Measurements from ENCODE around the gene FIG4. TPM values are rescaled to one million over a fixed set of nuclear protein-coding genes. Genes with fewer than 3 reads are reported as not detected.
A peak's percentile ranks its signal among the peaks of the same experiment; 100 is the strongest.
"Not testable (repeated sequence)": the region's sequence is repeated elsewhere in the genome, so short reads cannot be mapped to it uniquely, and the experiment has no call there.

FIG4 gene
- total and polyA plus RNA-seq, 2 experiments from 2014 or later: 8.8 to 11.5 TPM

- Histone ChIP-seq H3K9ac (no peak overlapping the region), H3K27me3 (replicated peaks; ENCODE audit: insufficient read depth) (no peaks in the 10 kb centered on the region), H2AFZ (no peak overlapping the region), H3F3A (ENCODE audit: insufficient read depth) (peaks cover 11% of the 10 kb centered on the region), H3K9me2 (ENCODE audit: insufficient read depth) (no peaks in the 10 kb centered on the region), H4K20me1 (ENCODE audit: insufficient read depth) (no peaks in the 10 kb centered on the region), H3K27ac (no peak overlapping the region), H3K4me2 (ENCODE audit: unreplicated experiment) (peak overlapping the region; percentile 33), H3K9me3 (ENCODE audit: low read depth) (no peaks in the 10 kb centered on the region), H3K36me3 (ENCODE audit: low read depth) (no peaks in the 10 kb centered on the region), H3K4me1 (ENCODE audit: insufficient read depth) (peaks cover 10% of the 10 kb centered on the region), H3K4me3 (no peak overlapping the region), H3K79me2 (ENCODE audit: insufficient read depth) (no peaks in the 10 kb centered on the region)
- no peak for TF ChIP-seq EZH2phosphoT487 (IDR thresholded peaks at IDR 0.05; ENCODE audit: insufficient read depth, low read depth)
- TF ChIP-seq EZH2 (IDR thresholded peaks at IDR 0.05; ENCODE audit: insufficient read depth, poor library complexity, severe bottlenecking): no peak
- 27 to 45% methylated on average over 1 of the region's 1 CpG for WGBS, 2 experiments (ENCODE audit: low coverage in 1 of 2, low lambda C conversion rate in 2 of 2, missing lambda C conversion rate in 2 of 2)
- DNase-seq: peak; percentile 42
- in situ Hi-C loops (cut with MboI): no loop called here
Observed at GRCh38 chr6:109672175-109672574, 18.9 kb upstream of the FIG4 start.

GRCh38 chr6:109672839-109673238 is 18.3 kb upstream of the FIG4 start:
- Histone ChIP-seq H3K4me1 (ENCODE audit: insufficient read depth) (peaks cover 10% of the 10 kb centered on the region), H3K27ac (no peak overlapping the region), H3K4me3 (no peak overlapping the region), H3K79me2 (ENCODE audit: insufficient read depth) (no peaks in the 10 kb centered on the region), H3K27me3 (replicated peaks; ENCODE audit: insufficient read depth) (no peaks in the 10 kb centered on the region), H3F3A (ENCODE audit: insufficient read depth) (peaks cover 11% of the 10 kb centered on the region), H3K9me3 (ENCODE audit: low read depth) (no peaks in the 10 kb centered on the region), H4K20me1 (ENCODE audit: insufficient read depth) (no peaks in the 10 kb centered on the region), H2AFZ (no peak overlapping the region), H3K9me2 (ENCODE audit: insufficient read depth) (no peaks in the 10 kb centered on the region), H3K4me2 (ENCODE audit: unreplicated experiment) (no peak overlapping the region), H3K36me3 (ENCODE audit: low read depth) (no peaks in the 10 kb centered on the region), H3K9ac (no peak overlapping the region)
- TF ChIP-seq EZH2 (IDR thresholded peaks at IDR 0.05; ENCODE audit: insufficient read depth, poor library complexity, severe bottlenecking): no peak
- in situ Hi-C loops (cut with MboI): no loop called here
- no peak for DNase-seq

- H4K20me1 ChIP-seq (ENCODE audit: insufficient read depth): no peaks in the 10 kb centered on the region
- no peaks in the 10 kb centered on the region for H3K79me2 ChIP-seq (ENCODE audit: insufficient read depth)
- no peak overlapping the region for H3K4me3 ChIP-seq
- peaks cover 4% of the 10 kb centered on the region; the same call in 1 of the 2 replicates for H3F3A ChIP-seq (ENCODE audit: insufficient read depth)
- H3K36me3 ChIP-seq (ENCODE audit: low read depth): no peaks in the 10 kb centered on the region
- H3K9me3 ChIP-seq (ENCODE audit: low read depth): no peaks in the 10 kb centered on the region
- H3K9me2 ChIP-seq (ENCODE audit: insufficient read depth): no peaks in the 10 kb centered on the region
- H3K27ac ChIP-seq: no peak overlapping the region
- in situ Hi-C loops (cut with MboI): no loop called here
- DNase-seq: no peak
- TF ChIP-seq EZH2 (IDR thresholded peaks at IDR 0.05; ENCODE audit: insufficient read depth, poor library complexity, severe bottlenecking): no peak
- no peak for TF ChIP-seq EZH2phosphoT487 (IDR thresholded peaks at IDR 0.05; ENCODE audit: insufficient read depth, low read depth)
- H3K4me2 ChIP-seq (ENCODE audit: unreplicated experiment): no peak overlapping the region
- no peaks in the 10 kb centered on the region for H3K27me3 ChIP-seq (replicated peaks; ENCODE audit: insufficient read depth)
- H2AFZ ChIP-seq: no peak overlapping the region
- WGBS, 2 experiments (ENCODE audit: low coverage in 1 of 2, low lambda C conversion rate in 2 of 2, missing lambda C conversion rate in 2 of 2): 85 to 100% methylated on average over 1 of the region's 1 CpG
- no peak overlapping the region for H3K9ac ChIP-seq
- peaks cover 4% of the 10 kb centered on the region for H3K4me1 ChIP-seq (ENCODE audit: insufficient read depth)
Observed at GRCh38 chr6:109676724-109677123, 14.4 kb upstream of the FIG4 start.

- in situ Hi-C loops (cut with MboI): no loop called here
Observed at GRCh38 chr6:109678240-109678639, 12.9 kb upstream of the FIG4 start.

GRCh38 chr6:109678661-109679505 is 12.2 kb upstream of the FIG4 start:
- H3K9ac ChIP-seq; in situ Hi-C loops (cut with MboI); H3K27me3 ChIP-seq (replicated peaks; ENCODE audit: insufficient read depth): not testable (repeated sequence)

More at GRCh38 chr6:109678240-109678639, 12.9 kb upstream of the FIG4 start:
- Histone ChIP-seq H2AFZ (no peak overlapping the region), H4K20me1 (ENCODE audit: insufficient read depth) (no peaks in the 10 kb centered on the region), H3K4me3 (no peak overlapping the region), H3K36me3 (ENCODE audit: low read depth) (no peaks in the 10 kb centered on the region), H3K79me2 (ENCODE audit: insufficient read depth) (no peaks in the 10 kb centered on the region), H3K4me1 (ENCODE audit: insufficient read depth) (no peaks in the 10 kb centered on the region), H3K9me3 (ENCODE audit: low read depth) (no peaks in the 10 kb centered on the region), H3K27me3 (replicated peaks; ENCODE audit: insufficient read depth) (no peaks in the 10 kb centered on the region), H3K9ac (no peak overlapping the region), H3K9me2 (ENCODE audit: insufficient read depth) (no peaks in the 10 kb centered on the region), H3K27ac (no peak overlapping the region), H3K4me2 (ENCODE audit: unreplicated experiment) (no peak overlapping the region), H3F3A (ENCODE audit: insufficient read depth) (no peaks in the 10 kb centered on the region)
- TF ChIP-seq EZH2phosphoT487 (IDR thresholded peaks at IDR 0.05; ENCODE audit: insufficient read depth, low read depth) (no peak), EZH2 (IDR thresholded peaks at IDR 0.05; ENCODE audit: insufficient read depth, poor library complexity, severe bottlenecking) (no peak)
- no peak for DNase-seq
- 66 to 75% methylated on average over 4 of the region's 4 CpGs for WGBS, 2 experiments (ENCODE audit: low coverage in 1 of 2, low lambda C conversion rate in 2 of 2, missing lambda C conversion rate in 2 of 2)

More at GRCh38 chr6:109678661-109679505, 12.2 kb upstream of the FIG4 start:
- not testable (repeated sequence) for H3K4me3 ChIP-seq; H3K27ac ChIP-seq; H3K4me2 ChIP-seq (ENCODE audit: unreplicated experiment); H2AFZ ChIP-seq; H3K9me2 ChIP-seq (ENCODE audit: insufficient read depth); H3K36me3 ChIP-seq (ENCODE audit: low read depth); H3K79me2 ChIP-seq (ENCODE audit: insufficient read depth); DNase-seq; H3K4me1 ChIP-seq (ENCODE audit: insufficient read depth); H3F3A ChIP-seq (ENCODE audit: insufficient read depth); H4K20me1 ChIP-seq (ENCODE audit: insufficient read depth); H3K9me3 ChIP-seq (ENCODE audit: low read depth)
- WGBS, 2 experiments (ENCODE audit: low coverage in 1 of 2, low lambda C conversion rate in 2 of 2, missing lambda C conversion rate in 2 of 2): 73 to 74% methylated on average over 14 to 15 of the region's 15 CpGs
